ENCODE measurements around the gene GAMT.

The GAMT gene

GRCh38 chr19:1399079-1399478, 2.3 kb downstream of the GAMT start:
- no peak for TF ChIP-seq CTCF (IDR thresholded peaks at IDR 0.05; ENCODE audit: insufficient read depth, low read length, missing control alignments)
- ChIA-PET CTCF (no interaction called here), POLR2A (no interaction called here)
- H3K4me3 ChIP-seq (ENCODE audit: low read depth, low read length) = no peak overlapping the region
- DNase-seq (ENCODE audit: low read depth, low spot score) = no peak

GRCh38 chr19:1397838-1398237, 3.5 kb downstream of the GAMT start:
- no peak overlapping the region for H3K4me3 ChIP-seq (ENCODE audit: low read depth, low read length)
- ChIA-PET POLR2A (interaction anchor here (0.9 kb wide), 1 partner anchor 19 kb away, joined by 4 read pairs; no protein-coding TSS in a partner anchor), CTCF (interaction anchor here (1.2 to 1.8 kb wide), 2 partner anchors 12 to 82 kb away, joined by 5 to 7 read pairs; no protein-coding TSS in a partner anchor)
- DNase-seq (ENCODE audit: low read depth, low spot score) = no peak
- TF ChIP-seq CTCF (IDR thresholded peaks at IDR 0.05; ENCODE audit: insufficient read depth, low read length, missing control alignments) = no peak

- no peak overlapping the region for H3K4me3 ChIP-seq (ENCODE audit: low read depth, low read length)
- no peak for DNase-seq (ENCODE audit: low read depth, low spot score)
- CTCF ChIA-PET = interaction anchor here (1.0 to 1.8 kb wide), 3 partner anchors 9 to 117 kb away, joined by 3 to 7 read pairs (median 3); no protein-coding TSS in a partner anchor
- no peak for TF ChIP-seq CTCF (IDR thresholded peaks at IDR 0.05; ENCODE audit: insufficient read depth, low read length, missing control alignments)
- POLR2A ChIA-PET = interaction anchor here (0.9 kb wide), 1 partner anchor 19 kb away, joined by 4 read pairs; no protein-coding TSS in a partner anchor
Measured at GRCh38 chr19:1396768-1397679, 4.3 kb downstream of the GAMT start.

GRCh38 chr19:1396019-1396767, 5.1 kb downstream of the GAMT start:
- no peak for DNase-seq (ENCODE audit: low read depth, low spot score)
- TF ChIP-seq CTCF (IDR thresholded peaks at IDR 0.05; ENCODE audit: insufficient read depth, low read length, missing control alignments) = no peak
- ChIA-PET CTCF (interaction anchor here (1.0 to 1.3 kb wide), 2 partner anchors 10 to 116 kb away, joined by 3 read pairs; no protein-coding TSS in a partner anchor), POLR2A (no interaction called here)
- H3K4me3 ChIP-seq (ENCODE audit: low read depth, low read length) = no peak overlapping the region

GRCh38 chr19:1395194-1396018, 5.9 kb downstream of the GAMT start:
- no peak overlapping the region for H3K4me3 ChIP-seq (ENCODE audit: low read depth, low read length)
- ChIA-PET POLR2A (no interaction called here), CTCF (interaction anchor here (1.1 to 1.3 kb wide), 2 partner anchors 8 to 115 kb away, joined by 3 to 4 read pairs; no protein-coding TSS in a partner anchor)
- no peak for DNase-seq (ENCODE audit: low read depth, low spot score)
- no peak for TF ChIP-seq CTCF (IDR thresholded peaks at IDR 0.05; ENCODE audit: insufficient read depth, low read length, missing control alignments)

All from AG04449 (cell line).